NT2/D1 (cell line): Measurements from ENCODE around the gene MAP1B.

Experiments
- SUZ12 ChIP-seq: IDR thresholded peaks from 2 replicates; pipeline ENCODE4 v1.6.1; 2011; ENCODE audit not compliant: insufficient read length, insufficient read depth; ENCODE audit errors: extremely low read depth
- ZNF274 ChIP-seq: IDR thresholded peaks from 2 replicates; pipeline ENCODE4 v1.6.1; 2011; ENCODE audit warnings: mild to moderate bottlenecking, low read depth, low read length

DNA sequence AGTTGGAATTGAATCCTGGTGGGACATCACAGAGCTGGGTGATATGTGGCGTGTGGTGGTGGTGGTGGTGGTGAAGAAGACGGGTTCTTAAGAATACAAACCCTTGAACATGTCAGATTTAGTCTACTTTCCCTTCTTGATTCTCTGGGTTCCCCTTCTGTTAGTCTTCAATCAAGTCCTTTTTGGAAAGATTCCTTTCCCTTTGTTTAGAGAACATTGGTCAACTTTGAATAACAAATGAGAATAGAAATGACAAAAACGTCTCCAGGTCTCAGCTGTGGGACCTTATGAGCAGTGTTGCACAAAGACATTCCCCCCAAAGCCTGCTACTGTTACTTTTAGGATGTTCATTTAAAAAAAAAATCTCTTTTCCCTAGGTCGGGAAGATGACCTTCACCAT lies 46.3 kb downstream of the MAP1B start:
- TF ChIP-seq ZNF274 (no peak), SUZ12 (no peak)
